Thyroid gland (tissue), 4 donors: ENCODE results near the gene TMPRSS7. TPM values are rescaled to one million over a fixed set of nuclear protein-coding genes. Genes with fewer than 3 reads are reported as not detected.

Source experiments
- DNase-seq, 2 donors: peaks; one replicate each; pipeline ENCODE4 v3.0.0-alpha.2; 2019
- H3K27ac ChIP-seq, 3 donors: fragments of 200-600 bp; sonication (generic); 1 replicate in 2 of 3; 2 replicates in 1 of 3; pipeline ENCODE4 v1.5.1; 2016 to 2019; ENCODE audit warnings: mild to moderate bottlenecking in 1 of 3, moderate library complexity in 1 of 3
- H3K27me3 ChIP-seq: fragments of 200-600 bp; sonication (generic); one replicate; pipeline ENCODE4 v1.5.1; 2019
- H3K36me3 ChIP-seq, 2 donors: fragments of 200-600 bp; sonication (generic); one replicate each; pipeline ENCODE4 v1.5.1; 2016 to 2019
- H3K4me1 ChIP-seq, 2 donors: fragments of 200-600 bp; sonication (generic); one replicate each; pipeline ENCODE4 v1.5.1; 2017 to 2019
- H3K4me3 ChIP-seq, 3 donors: fragments of 200-600 bp; sonication (generic); replicated peaks in 1 of 3; 1 replicate in 2 of 3; 2 replicates in 1 of 3; pipeline ENCODE4 v1.5.1; 2016; ENCODE audit warnings: mild to moderate bottlenecking in 1 of 3
- H3K9me3 ChIP-seq: fragments of 200-600 bp; sonication (generic); one replicate; pipeline ENCODE4 v1.5.1; 2017
- CTCF ChIP-seq, 6 experiments: fragments of 200-600 bp in 3 of 6; fragments of 450-650 bp in 3 of 6; sonication (generic) in 3 of 6; IDR thresholded peaks; one replicate each; pipeline ENCODE4 v1.5.1; 2016 to 2019; ENCODE audit warnings: antibody characterized with exemption in 6 of 6, mild to moderate bottlenecking in 2 of 6, inconsistent platforms in 1 of 6, moderate library complexity in 1 of 6
- POLR2A ChIP-seq, 2 donors: fragments of 450-650 bp; IDR thresholded peaks; one replicate each; pipeline ENCODE4 v1.6.1; 2017; ENCODE audit warnings: antibody characterized with exemption in 2 of 2, mild to moderate bottlenecking in 2 of 2, moderate library complexity in 1 of 2
- WGBS, 2 donors: methylation state at CpG; one replicate each; pipeline ENCODE4 v1.1.5; 2017; 5-methylcytosine and 5-hydroxymethylcytosine counted together
- intact Hi-C: fragments of 100-400 bp; cut with DNase I; formaldehyde crosslinking; loops from one replicate; pipeline ENCODE4 v1.15.1; 2023
- total RNA-seq, 4 donors: library from RNA; depleted of rRNA; stranded (reverse); fragments of >200 nt; gene quantifications; one replicate each; pipeline ENCODE4 v1.2.3, GENCODE V29; 2016

Gene TMPRSS7
- total RNA-seq, 4 donors from 2014 or later = 0.11 TPM; not detected in 3

- no peak overlapping the region for H3K4me3 ChIP-seq
- TF ChIP-seq CTCF (IDR thresholded peaks at IDR 0.05) (no peak), POLR2A (IDR thresholded peaks at IDR 0.05) (no peak)
- no peaks in the 10 kb centered on the region for H3K27me3 ChIP-seq
- peaks cover 0 to 6% of the 10 kb centered on the region in 2 donors for H3K4me1 ChIP-seq
- DNase-seq = no peak
- H3K36me3 ChIP-seq = no peaks in the 10 kb centered on the region
- H3K9me3 ChIP-seq = no peaks in the 10 kb centered on the region
- 61 to 65% methylated on average over 6 of the region's 6 CpGs for WGBS, 2 donors
- no peak overlapping the region for H3K27ac ChIP-seq
- intact Hi-C loops = no loop called here
Observed at GRCh38 chr3:112042842-112043280, 8.3 kb downstream of the TMPRSS7 start.

- Histone ChIP-seq H3K36me3 (no peaks in the 10 kb centered on the region), H3K9me3 (no peaks in the 10 kb centered on the region), H3K27me3 (no peaks in the 10 kb centered on the region), H3K4me3 (no peak overlapping the region), H3K4me1 (peaks cover 0 to 6% of the 10 kb centered on the region in 2 donors), H3K27ac (no peak overlapping the region)
- 11 to 13% methylated on average over 7 of the region's 7 CpGs for WGBS, 2 donors
- DNase-seq = peak; percentile 39 to 60
- intact Hi-C loops = no loop called here
- TF ChIP-seq POLR2A (IDR thresholded peaks at IDR 0.05) = no peak
- peak; percentile 67 to 97 (median 85) for TF ChIP-seq CTCF (IDR thresholded peaks at IDR 0.05)
Observed at GRCh38 chr3:112043621-112044201, 9.2 kb downstream of the TMPRSS7 start.

GRCh38 chr3:112046599-112046998 is 12.1 kb downstream of the TMPRSS7 start:
- intact Hi-C loops = no loop called here
- Histone ChIP-seq H3K27ac (no peak overlapping the region), H3K27me3 (no peaks in the 10 kb centered on the region), H3K4me1 (peaks cover 0 to 6% of the 10 kb centered on the region in 2 donors), H3K9me3 (no peaks in the 10 kb centered on the region), H3K36me3 (no peaks in the 10 kb centered on the region), H3K4me3 (no peak overlapping the region)
- WGBS, 2 donors = 68 to 71% methylated on average over 4 of the region's 4 CpGs
- no peak for DNase-seq
- no peak for TF ChIP-seq CTCF (IDR thresholded peaks at IDR 0.05)
- no peak for TF ChIP-seq POLR2A (IDR thresholded peaks at IDR 0.05)

GRCh38 chr3:112047264-112047663 is 12.7 kb downstream of the TMPRSS7 start:
- intact Hi-C loops = no loop called here
- WGBS, 2 donors = 90 to 96% methylated on average over 1 of the region's 1 CpG

More at GRCh38 chr3:112047264-112047663, 12.7 kb downstream of the TMPRSS7 start:
- no peak for TF ChIP-seq POLR2A (IDR thresholded peaks at IDR 0.05)
- no peak for TF ChIP-seq CTCF (IDR thresholded peaks at IDR 0.05)
- Histone ChIP-seq H3K4me1 (peaks cover 0 to 6% of the 10 kb centered on the region in 2 donors), H3K4me3 (no peak overlapping the region), H3K36me3 (no peaks in the 10 kb centered on the region), H3K27me3 (no peaks in the 10 kb centered on the region), H3K27ac (no peak overlapping the region), H3K9me3 (no peaks in the 10 kb centered on the region)
- no peak for DNase-seq
